SW480 (cell line): Measurements from ENCODE around the gene GEN1.
A peak's percentile ranks its signal among the peaks of the same experiment; 100 is the strongest.

Experiments
- DNase-seq: peaks from one replicate; pipeline ENCODE4 v3.0.0-alpha.2; 2016; ENCODE audit warnings: low spot score

Gene GEN1

GRCh38 chr2:17752892-17753802 is 791 bp upstream of the GEN1 start:
- peak; percentile 88 for DNase-seq

DNA sequence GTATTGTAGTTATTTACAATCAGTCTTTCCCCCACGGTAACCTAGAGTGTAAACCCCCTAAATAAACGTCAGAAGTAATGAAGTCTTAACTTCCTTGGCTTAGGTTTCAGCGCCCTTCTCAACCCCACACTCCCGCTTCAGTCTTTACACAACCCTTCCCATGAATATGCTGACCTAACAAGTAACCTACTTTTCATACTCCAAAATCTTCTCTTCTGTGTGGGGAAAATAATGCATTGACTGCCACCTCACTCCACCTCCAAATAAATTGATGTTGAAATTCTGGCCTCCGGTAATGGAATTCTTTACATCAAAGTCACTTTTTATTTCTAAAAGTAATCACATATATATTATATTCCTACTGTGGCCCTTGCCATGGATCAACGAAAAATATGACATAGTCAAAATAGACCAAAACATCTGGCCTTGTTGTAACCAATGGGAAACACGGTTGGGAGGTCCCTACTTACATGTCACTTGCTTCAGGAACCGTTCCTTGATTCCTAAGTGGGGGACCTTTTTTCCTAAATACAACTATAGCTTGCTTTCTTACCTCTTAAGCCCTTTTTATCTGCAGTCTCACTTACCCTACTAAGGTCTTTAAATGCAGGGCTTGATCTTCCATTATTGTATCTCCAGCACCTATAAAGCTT is 961 bp downstream of the GEN1 start:
- DNase-seq, result peak; percentile 17

- DNase-seq, result no peak
Observed at GRCh38 chr2:17756668-17757067, 2.7 kb downstream of the GEN1 start.

GRCh38 chr2:17757321-17757720 is 3.4 kb downstream of the GEN1 start:
- peak; percentile 31 for DNase-seq

GRCh38 chr2:17758118-17758517 is 4.2 kb downstream of the GEN1 start:
- DNase-seq, result no peak

- DNase-seq, result no peak
Observed at GRCh38 chr2:17759805-17760204, 5.9 kb downstream of the GEN1 start.

- no peak for DNase-seq
Observed at GRCh38 chr2:17762451-17762850, 8.5 kb downstream of the GEN1 start.

- no peak for DNase-seq
Observed at GRCh38 chr2:17763641-17764333, 9.8 kb downstream of the GEN1 start.

DNA sequence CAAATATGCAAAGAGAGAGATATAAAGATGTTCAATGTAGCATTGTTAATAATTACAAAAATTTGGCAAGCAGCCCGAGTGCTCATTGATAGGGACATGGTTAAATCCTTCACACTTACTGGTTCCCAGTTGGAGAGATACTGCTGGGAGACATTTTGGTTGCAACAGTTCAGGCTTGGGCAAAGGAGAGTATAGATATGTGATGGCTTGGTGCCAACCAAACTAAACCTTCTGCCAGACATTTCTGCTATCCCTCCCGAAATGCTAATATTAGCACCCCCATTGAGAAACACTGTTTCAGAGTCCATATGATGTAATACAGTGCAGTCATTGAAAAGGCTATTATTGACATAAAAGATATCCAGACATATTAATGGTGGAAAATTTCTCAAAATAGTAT is 11.5 kb downstream of the GEN1 start:
- no peak for DNase-seq

DNA sequence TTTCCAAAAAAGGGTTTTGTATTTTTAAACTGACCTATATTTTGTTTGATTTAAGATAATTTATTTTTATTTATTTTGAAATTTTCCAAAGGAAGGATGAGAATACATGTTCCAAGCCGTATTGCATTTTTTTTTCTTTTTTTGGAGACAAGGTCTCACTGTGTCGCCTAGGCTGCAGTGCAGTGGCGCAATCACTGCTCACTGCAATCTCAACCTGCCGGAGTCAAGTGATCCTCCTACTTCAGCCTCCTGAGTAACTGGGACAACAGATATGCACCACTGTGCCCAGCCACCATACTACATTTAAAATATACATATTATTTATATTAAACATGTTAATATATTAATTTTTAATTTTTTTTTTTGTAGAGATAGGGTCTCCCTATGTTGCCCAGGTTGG is 15.0 kb downstream of the GEN1 start:
- no peak for DNase-seq

DNA sequence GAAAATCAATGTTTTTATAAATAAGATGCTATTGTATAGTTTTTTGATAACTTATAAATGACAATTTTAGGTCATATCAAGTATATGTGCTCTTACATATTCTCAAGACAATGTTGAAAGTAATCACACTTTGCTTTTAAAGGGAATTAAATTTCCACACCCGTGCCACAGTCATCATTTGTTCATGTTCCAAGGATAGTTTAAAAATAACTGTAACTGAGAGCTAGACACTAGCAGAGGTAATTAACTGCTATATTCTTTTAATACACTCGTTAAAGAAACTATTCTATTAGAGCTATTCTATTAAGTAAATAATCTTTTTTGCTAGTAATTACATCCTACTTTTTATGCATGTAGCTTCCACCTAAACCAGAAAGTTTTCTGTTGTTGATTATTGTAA is 18.0 kb downstream of the GEN1 start:
- no peak for DNase-seq

DNA sequence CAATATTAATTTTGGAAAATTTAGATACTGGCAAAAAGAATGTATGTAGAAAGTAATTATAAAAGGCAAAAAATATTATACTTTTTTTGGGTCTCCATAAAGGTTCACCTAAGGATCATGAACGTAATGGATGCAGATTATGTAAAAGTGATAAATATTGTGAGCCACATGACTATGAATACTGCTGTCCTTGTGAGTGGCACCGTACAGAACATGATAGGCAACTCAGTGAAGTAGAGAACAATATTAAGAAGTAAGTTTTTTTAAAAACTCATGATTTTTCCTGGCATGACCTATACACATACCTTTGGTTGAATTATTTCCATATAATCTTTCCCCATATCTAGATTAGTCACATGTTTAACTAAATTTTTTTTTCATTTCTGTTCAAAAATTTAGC is 18.6 kb downstream of the GEN1 start:
- DNase-seq, result no peak

DNA sequence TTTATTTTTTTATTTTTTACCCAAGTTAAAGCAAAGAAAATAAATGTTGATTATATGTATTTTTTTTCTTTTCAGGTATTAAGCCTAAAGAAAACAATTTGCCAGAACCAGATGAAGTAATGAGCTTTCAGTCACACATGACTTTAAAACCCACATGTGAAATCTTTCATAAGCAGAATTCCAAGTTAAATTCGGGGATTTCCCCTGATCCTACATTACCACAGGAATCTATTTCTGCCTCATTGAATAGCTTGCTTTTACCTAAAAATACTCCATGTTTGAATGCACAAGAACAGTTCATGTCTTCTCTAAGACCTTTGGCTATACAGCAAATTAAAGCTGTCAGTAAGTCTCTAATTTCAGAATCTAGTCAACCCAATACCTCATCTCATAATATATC is 26.6 kb downstream of the GEN1 start:
- DNase-seq, result no peak

DNA sequence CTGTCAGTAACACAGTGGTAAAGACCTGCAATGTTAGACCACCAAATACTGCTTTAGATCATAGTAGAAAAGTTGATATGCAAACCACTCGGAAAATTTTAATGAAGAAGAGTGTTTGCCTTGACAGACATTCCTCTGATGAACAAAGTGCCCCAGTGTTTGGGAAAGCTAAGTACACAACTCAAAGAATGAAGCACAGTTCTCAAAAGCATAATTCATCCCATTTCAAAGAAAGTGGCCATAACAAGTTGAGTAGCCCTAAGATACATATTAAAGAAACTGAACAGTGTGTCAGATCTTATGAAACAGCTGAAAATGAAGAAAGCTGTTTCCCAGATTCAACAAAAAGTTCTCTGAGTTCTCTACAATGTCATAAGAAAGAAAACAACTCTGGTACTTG is 27.5 kb downstream of the GEN1 start:
- no peak for DNase-seq

- DNase-seq, result no peak
Observed at GRCh38 chr2:17786727-17787126, 32.8 kb downstream of the GEN1 start.

GRCh38 chr2:17788773-17789172 is 34.8 kb downstream of the GEN1 start:
- no peak for DNase-seq

DNA sequence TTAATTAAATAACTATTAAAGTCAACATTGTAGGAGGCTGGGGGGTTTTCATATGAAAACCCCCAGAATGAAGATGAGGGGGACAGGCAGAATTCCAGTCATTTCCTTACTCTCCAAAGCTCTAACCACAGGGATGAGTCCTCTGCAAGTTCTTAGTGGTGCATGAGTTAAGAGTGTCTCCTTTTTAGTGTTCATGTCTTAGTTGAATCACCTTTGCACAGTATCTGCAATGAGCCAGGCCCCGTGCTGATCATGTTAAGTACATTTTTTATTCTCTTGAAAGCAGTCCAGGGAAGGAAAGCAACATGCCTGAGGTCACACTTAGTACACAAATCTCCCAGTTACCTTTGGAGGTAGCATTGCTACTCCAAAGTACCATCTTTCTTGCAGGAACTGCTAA is 36.6 kb downstream of the GEN1 start:
- no peak for DNase-seq

- no peak for DNase-seq
Observed at GRCh38 chr2:17791121-17791816, 37.3 kb downstream of the GEN1 start.

GRCh38 chr2:17791817-17792130 is 37.8 kb downstream of the GEN1 start:
- no peak for DNase-seq

DNA sequence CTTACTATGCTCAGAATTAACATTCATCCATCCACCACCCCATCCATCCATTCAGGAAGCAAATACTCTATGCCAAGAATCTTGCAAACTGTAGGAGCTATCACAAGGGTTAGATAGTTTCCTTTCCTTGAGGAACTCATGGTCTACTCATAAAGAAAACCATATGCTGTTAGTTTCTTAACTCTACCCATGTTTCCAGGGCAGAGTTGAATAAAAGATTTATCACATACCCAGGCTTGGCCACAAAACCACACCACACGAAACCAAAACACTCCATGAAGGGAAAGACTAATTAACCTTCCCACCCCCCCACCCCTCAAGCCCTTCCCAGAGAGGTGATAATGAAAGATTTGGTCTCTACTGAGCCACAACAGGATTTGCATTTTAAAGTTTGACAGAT is 38.6 kb downstream of the GEN1 start:
- DNase-seq, result peak; percentile 19

DNA sequence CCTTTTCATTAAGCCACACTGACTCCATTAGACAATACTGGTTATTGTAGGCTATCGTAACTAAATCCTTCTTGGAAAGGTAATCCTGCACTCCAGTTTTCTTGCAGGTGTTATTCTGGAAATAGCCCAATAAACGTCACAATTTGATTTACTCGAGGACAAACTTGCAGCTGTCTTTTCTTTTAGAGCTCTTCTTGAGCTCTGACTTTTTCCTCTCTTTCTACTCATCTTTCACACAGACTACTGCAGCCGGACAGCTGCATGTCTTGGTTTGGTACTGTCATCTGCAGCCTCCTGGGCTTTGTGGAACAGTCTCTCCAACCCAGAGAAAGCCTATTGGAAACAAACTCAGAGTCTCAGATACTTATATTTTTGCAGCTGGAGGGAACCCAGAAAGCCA is 39.4 kb downstream of the GEN1 start:
- no peak for DNase-seq

- no peak for DNase-seq
Observed at GRCh38 chr2:17793803-17794354, 39.9 kb downstream of the GEN1 start.
